OCI-LY1 (cell line): ENCODE results near the gene LRIT2.

Experiments used
- EZH2 ChIP-seq: fragments of 200-600 bp; sonication (generic), shearing (Covaris generic); IDR thresholded peaks from 2 replicates; pipeline ENCODE4 v1.8.0; 2017; ENCODE audit warnings: borderline replicate concordance, mixed run types, mild to moderate bottlenecking, antibody characterized with exemption, low read length, moderate library complexity, mixed read lengths
- TF ChIP-seq, protein P1 (sequence below): fragments of 200-600 bp; sonication (generic), shearing (Covaris generic); IDR thresholded peaks from 2 replicates; pipeline ENCODE4 v1.5.1; 2017; ENCODE audit warnings: mild to moderate bottlenecking, antibody characterized with exemption, low read length, moderate library complexity, mixed read lengths

DNA sequence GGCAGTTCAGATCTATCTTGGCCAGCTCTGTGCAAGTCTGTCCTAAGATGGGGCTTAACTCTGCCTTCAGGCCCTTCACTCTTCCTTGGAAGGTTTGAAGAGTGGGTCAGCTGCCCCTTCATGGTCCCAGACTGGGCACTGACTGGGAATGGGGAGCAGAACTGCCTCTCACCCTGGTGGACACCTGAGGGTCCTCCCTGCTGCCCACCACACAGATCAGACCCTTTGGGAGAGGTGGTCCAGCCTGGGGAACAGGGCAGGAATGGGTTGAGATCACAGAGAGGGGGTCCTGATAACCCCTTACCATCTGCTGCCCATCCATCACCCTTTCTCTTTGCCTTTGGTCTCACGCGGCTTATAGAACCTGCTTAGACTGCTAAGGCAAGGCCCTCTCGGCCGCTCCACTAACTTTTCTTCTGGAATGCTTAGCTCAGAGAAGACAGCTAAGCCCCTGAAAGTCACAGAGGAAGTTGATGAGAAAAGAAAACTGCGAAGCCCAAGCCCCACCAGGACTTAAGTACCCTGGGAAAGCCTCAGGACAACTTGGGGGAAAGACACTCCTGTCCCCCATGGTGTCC lies 31.4 kb downstream of the LRIT2 start:
- TF ChIP-seq, protein P1, sequence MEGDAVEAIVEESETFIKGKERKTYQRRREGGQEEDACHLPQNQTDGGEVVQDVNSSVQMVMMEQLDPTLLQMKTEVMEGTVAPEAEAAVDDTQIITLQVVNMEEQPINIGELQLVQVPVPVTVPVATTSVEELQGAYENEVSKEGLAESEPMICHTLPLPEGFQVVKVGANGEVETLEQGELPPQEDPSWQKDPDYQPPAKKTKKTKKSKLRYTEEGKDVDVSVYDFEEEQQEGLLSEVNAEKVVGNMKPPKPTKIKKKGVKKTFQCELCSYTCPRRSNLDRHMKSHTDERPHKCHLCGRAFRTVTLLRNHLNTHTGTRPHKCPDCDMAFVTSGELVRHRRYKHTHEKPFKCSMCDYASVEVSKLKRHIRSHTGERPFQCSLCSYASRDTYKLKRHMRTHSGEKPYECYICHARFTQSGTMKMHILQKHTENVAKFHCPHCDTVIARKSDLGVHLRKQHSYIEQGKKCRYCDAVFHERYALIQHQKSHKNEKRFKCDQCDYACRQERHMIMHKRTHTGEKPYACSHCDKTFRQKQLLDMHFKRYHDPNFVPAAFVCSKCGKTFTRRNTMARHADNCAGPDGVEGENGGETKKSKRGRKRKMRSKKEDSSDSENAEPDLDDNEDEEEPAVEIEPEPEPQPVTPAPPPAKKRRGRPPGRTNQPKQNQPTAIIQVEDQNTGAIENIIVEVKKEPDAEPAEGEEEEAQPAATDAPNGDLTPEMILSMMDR = no peak
- no peak for TF ChIP-seq EZH2
